Trophoblast cell (in vitro differentiated cells and primary cell): Measurements from ENCODE around the gene CCR6.

ENCODE experiments used
- DNase-seq, 2 donors: peaks; one replicate each; pipeline ENCODE4 v3.0.0-alpha.2; 2016
- H2AFZ ChIP-seq: 2 replicates; pipeline ENCODE4 v1.6.1; 2013; ENCODE audit warnings: low read length, moderate library complexity, mild to moderate bottlenecking; ENCODE audit not compliant: insufficient read depth, poor library complexity
- H2AK5ac ChIP-seq: 2 replicates; pipeline ENCODE4 v1.6.1; 2013; ENCODE audit warnings: mild to moderate bottlenecking, low read length
- H2BK120ac ChIP-seq: 2 replicates; pipeline ENCODE4 v1.6.1; 2013; ENCODE audit warnings: low read length, mild to moderate bottlenecking, moderate library complexity; ENCODE audit not compliant: insufficient read depth, poor library complexity
- H2BK12ac ChIP-seq: 2 replicates; pipeline ENCODE4 v1.6.1; 2013; ENCODE audit warnings: mild to moderate bottlenecking, low read length, moderate library complexity
- H2BK5ac ChIP-seq: 2 replicates; pipeline ENCODE4 v1.6.1; 2013; ENCODE audit warnings: low read length, low read depth, moderate library complexity, mild to moderate bottlenecking; ENCODE audit not compliant: poor library complexity
- H3K14ac ChIP-seq: 2 replicates; pipeline ENCODE4 v1.6.1; 2013; ENCODE audit warnings: mild to moderate bottlenecking, low read length
- H3K18ac ChIP-seq: 2 replicates; pipeline ENCODE4 v1.6.1; 2013; ENCODE audit warnings: mild to moderate bottlenecking, low read length
- H3K23ac ChIP-seq: 2 replicates; pipeline ENCODE4 v1.6.1; 2013; ENCODE audit warnings: low read length
- H3K27ac ChIP-seq: 2 replicates; pipeline ENCODE4 v1.5.1; 2013; ENCODE audit warnings: low read depth, mild to moderate bottlenecking, inconsistent platforms, low read length, moderate library complexity
- H3K27me3 ChIP-seq: 2 replicates; pipeline ENCODE4 v1.6.1; 2013; ENCODE audit warnings: inconsistent platforms, mild to moderate bottlenecking, low read length, moderate library complexity; ENCODE audit not compliant: insufficient read depth
- H3K36me3 ChIP-seq, 2 experiments: 1 replicate in 1 of 2; 2 replicates in 1 of 2; pipeline ENCODE4 v1.6.1; 2013; ENCODE audit warnings: low read length in 2 of 2, mild to moderate bottlenecking in 2 of 2, moderate library complexity in 1 of 2; ENCODE audit not compliant: insufficient read depth in 2 of 2, control insufficient read depth in 1 of 2
- H3K4ac ChIP-seq: 2 replicates; pipeline ENCODE4 v1.6.1; 2013; ENCODE audit warnings: low read depth, mild to moderate bottlenecking, low read length, moderate library complexity
- H3K4me1 ChIP-seq, 2 experiments: 1 replicate in 1 of 2; 2 replicates in 1 of 2; pipeline ENCODE4 v1.6.1; 2013; ENCODE audit warnings: low read length in 2 of 2, mild to moderate bottlenecking in 2 of 2, moderate library complexity in 1 of 2; ENCODE audit not compliant: insufficient read depth in 2 of 2, control insufficient read depth in 1 of 2
- H3K4me2 ChIP-seq: 2 replicates; pipeline ENCODE4 v1.6.1; 2013; ENCODE audit warnings: inconsistent platforms, mild to moderate bottlenecking, low read length, moderate library complexity
- H3K4me3 ChIP-seq: 2 replicates; pipeline ENCODE4 v1.5.1; 2013; ENCODE audit warnings: mild to moderate bottlenecking, low read depth, low read length, inconsistent platforms
- H3K79me1 ChIP-seq: one replicate; pipeline ENCODE4 v1.6.1; 2013; ENCODE audit warnings: low read length
- H3K79me2 ChIP-seq: 2 replicates; pipeline ENCODE4 v1.6.1; 2013; ENCODE audit warnings: low read length, mild to moderate bottlenecking; ENCODE audit not compliant: control insufficient read depth, insufficient read depth, poor library complexity
- H3K9ac ChIP-seq: 2 replicates; pipeline ENCODE4 v1.6.1; 2013; ENCODE audit warnings: mild to moderate bottlenecking, low read length
- H3K9me3 ChIP-seq: 2 replicates; pipeline ENCODE4 v1.6.1; 2013; ENCODE audit warnings: low read depth, mild to moderate bottlenecking, control low read depth, inconsistent platforms, low read length; ENCODE audit not compliant: insufficient read depth
- H4K12ac ChIP-seq: 2 replicates; pipeline ENCODE4 v1.6.1; 2013; ENCODE audit warnings: low read depth, mild to moderate bottlenecking, low read length, moderate library complexity
- H4K8ac ChIP-seq: 2 replicates; pipeline ENCODE4 v1.6.1; 2013; ENCODE audit warnings: low read depth, mild to moderate bottlenecking, low read length, moderate library complexity
- H4K91ac ChIP-seq: one replicate; pipeline ENCODE4 v1.6.1; 2013; ENCODE audit warnings: low read depth, mild to moderate bottlenecking, low read length, moderate library complexity
- WGBS: extraction: QIAGEN DNeasy Blood & Tissue Kit; methylation state at CpG from one replicate; pipeline ENCODE4 v1.1.7; 2013; ENCODE audit warnings: missing lambda C conversion rate; ENCODE audit not compliant: insufficient read length, insufficient coverage; ENCODE audit errors: extremely low coverage; 5-methylcytosine and 5-hydroxymethylcytosine counted together

The CCR6 gene

DNA sequence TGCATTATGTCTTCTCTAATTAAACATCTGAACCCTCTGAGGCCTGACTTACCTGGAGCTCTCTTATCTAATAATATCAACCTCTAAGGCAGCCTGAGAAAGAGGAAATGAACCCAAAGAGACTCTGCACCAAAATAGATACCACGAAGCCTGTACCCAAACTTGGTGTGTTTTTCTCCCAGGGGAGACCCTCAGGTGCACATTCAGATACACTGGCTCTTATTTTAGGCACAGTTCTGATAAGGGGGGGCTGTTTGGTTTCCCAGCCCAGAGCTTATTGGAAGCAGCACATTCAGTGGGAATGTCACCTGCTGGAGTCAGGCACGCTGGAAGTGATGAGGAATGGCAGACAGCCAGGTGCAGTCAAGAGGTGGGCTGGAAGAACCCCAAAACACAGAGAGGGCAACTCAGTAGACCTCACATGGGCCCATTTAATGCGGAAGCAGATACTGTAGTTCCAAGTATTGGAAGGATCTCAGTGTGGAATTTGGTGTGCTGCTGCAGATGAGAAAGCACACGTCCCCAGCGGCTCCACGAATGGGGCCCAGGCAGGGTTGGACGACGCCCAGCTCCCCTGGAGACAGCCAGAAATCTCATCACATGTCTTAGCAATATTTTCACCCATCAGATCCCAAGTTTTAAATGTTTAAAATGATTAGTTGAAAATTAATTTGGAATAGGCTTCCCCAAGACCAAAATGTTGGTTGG is 9.7 kb upstream of the CCR6 start:
- Histone ChIP-seq H4K8ac (no peak overlapping the region), H2BK5ac (no peak overlapping the region), H4K91ac (no peak overlapping the region), H2BK12ac (no peak overlapping the region), H3K4me2 (no peak overlapping the region), H3K27me3 (no peaks in the 10 kb centered on the region), H3K27ac (no peak overlapping the region), H3K4me1 (peaks cover 10 to 17% of the 10 kb centered on the region in 2 experiments), H2AFZ (no peak overlapping the region), H3K18ac (no peak overlapping the region), H4K12ac (no peak overlapping the region), H3K9ac (no peak overlapping the region), H3K4ac (no peak overlapping the region), H3K4me3 (no peak overlapping the region), H3K14ac (no peak overlapping the region), H3K79me1 (peaks cover 5% of the 10 kb centered on the region), H3K36me3 (no peaks in the 10 kb centered on the region), H3K23ac (no peak overlapping the region), H2AK5ac (no peak overlapping the region), H3K79me2 (no peaks in the 10 kb centered on the region), H2BK120ac (no peak overlapping the region), H3K9me3 (no peaks in the 10 kb centered on the region)
- no CpG with 5 or more reads among the region's 8 CpGs for WGBS
- no peak for DNase-seq

- H2AK5ac ChIP-seq: no peak overlapping the region
- H3K18ac ChIP-seq: no peak overlapping the region
- no peak overlapping the region for H4K8ac ChIP-seq
- H3K23ac ChIP-seq: no peak overlapping the region
- H3K14ac ChIP-seq: no peak overlapping the region
- H4K12ac ChIP-seq: no peak overlapping the region
- no CpG with 5 or more reads among the region's 25 CpGs for WGBS
- H3K4me2 ChIP-seq: no peak overlapping the region
- H3K9ac ChIP-seq: no peak overlapping the region
- H2BK5ac ChIP-seq: no peak overlapping the region
- H3K4ac ChIP-seq: no peak overlapping the region
- DNase-seq: no peak
- H2BK120ac ChIP-seq: no peak overlapping the region
- no peaks in the 10 kb centered on the region for H3K9me3 ChIP-seq
- H2BK12ac ChIP-seq: no peak overlapping the region
- H3K79me2 ChIP-seq: no peaks in the 10 kb centered on the region
- no peak overlapping the region for H2AFZ ChIP-seq
- peaks cover 5% of the 10 kb centered on the region for H3K79me1 ChIP-seq
- H3K27ac ChIP-seq: no peak overlapping the region
- H3K4me1 ChIP-seq: peaks cover 10 to 17% of the 10 kb centered on the region in 2 experiments
- no peak overlapping the region for H3K4me3 ChIP-seq
- no peaks in the 10 kb centered on the region for H3K27me3 ChIP-seq
- no peak overlapping the region for H4K91ac ChIP-seq
- no peaks in the 10 kb centered on the region for H3K36me3 ChIP-seq
Measured at GRCh38 chr6:167113935-167114910, 8.7 kb upstream of the CCR6 start.

- Histone ChIP-seq H3K14ac (peak overlapping the region; percentile 71), H2AFZ (no peak overlapping the region), H2BK5ac (no peak overlapping the region), H2AK5ac (peak overlapping the region; percentile 69), H2BK120ac (peak overlapping the region; percentile 57), H3K23ac (no peak overlapping the region), H3K27ac (no peak overlapping the region), H3K18ac (no peak overlapping the region), H3K79me2 (no peaks in the 10 kb centered on the region), H3K9ac (no peak overlapping the region), H3K4ac (no peak overlapping the region), H2BK12ac (peak overlapping the region; percentile 68), H3K27me3 (no peaks in the 10 kb centered on the region), H4K8ac (no peak overlapping the region), H3K79me1 (peaks cover 5% of the 10 kb centered on the region), H3K36me3 (no peaks in the 10 kb centered on the region), H3K4me2 (no peak overlapping the region), H4K12ac (no peak overlapping the region), H3K4me3 (no peak overlapping the region), H3K9me3 (peaks cover under 1% of the 10 kb centered on the region), H4K91ac (peak overlapping the region; percentile 78), H3K4me1 (peaks cover 10 to 12% of the 10 kb centered on the region in 2 experiments)
- DNase-seq: peak in 1 of 2 donors; percentile 37
- no CpG with 5 or more reads among the region's 10 CpGs for WGBS
Measured at GRCh38 chr6:167115054-167115453, 7.8 kb upstream of the CCR6 start.

DNA sequence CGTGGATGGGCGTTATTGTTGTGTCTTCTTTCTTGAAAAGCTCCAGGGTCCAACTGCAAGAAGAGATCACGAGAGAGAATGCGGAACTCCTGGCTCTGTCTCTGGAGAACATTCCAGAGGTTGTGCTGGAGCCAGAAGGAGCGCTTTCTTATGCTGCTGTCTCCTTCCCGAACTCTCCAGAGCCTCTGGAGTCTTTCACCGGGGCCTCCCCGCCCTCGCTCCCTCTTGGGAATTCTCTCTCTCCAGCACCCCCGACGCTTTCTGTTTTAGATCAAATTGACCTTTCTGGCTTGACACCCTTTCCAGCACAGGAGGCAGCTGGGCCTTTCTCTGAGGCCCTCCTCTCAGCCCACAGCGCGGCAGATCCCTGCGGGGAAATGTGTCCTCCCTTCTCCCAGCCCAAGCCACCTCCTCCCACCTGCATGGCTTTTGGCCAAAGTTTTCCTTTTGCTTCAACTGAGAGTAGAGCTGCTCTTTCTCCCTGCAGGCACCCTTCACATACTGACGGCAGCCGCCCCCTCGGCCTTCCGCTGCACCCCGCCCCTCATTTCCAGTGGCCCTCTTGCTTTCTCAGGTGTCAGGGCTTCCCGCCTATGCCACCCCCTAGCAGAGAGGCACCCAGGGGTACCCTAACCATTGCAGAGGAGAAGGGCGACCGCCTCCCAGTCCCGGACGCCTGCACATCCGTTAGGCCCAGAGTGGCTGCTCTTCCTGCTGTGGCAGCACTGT is 6.6 kb upstream of the CCR6 start:
- Histone ChIP-seq H2BK12ac (no peak overlapping the region), H2BK120ac (peak overlapping the region; percentile 45), H3K36me3 (no peaks in the 10 kb centered on the region), H3K79me1 (peaks cover 5% of the 10 kb centered on the region), H3K23ac (no peak overlapping the region), H3K4me2 (peak overlapping the region; percentile 10), H3K4ac (no peak overlapping the region), H3K27me3 (no peaks in the 10 kb centered on the region), H3K79me2 (no peaks in the 10 kb centered on the region), H3K14ac (no peak overlapping the region), H4K8ac (no peak overlapping the region), H3K4me3 (no peak overlapping the region), H3K18ac (no peak overlapping the region), H2AFZ (peak overlapping the region; percentile 28), H2BK5ac (peak overlapping the region; percentile 1), H4K91ac (peak overlapping the region; percentile 64), H3K27ac (peak overlapping the region; percentile 63), H3K9me3 (peaks cover 2% of the 10 kb centered on the region), H3K9ac (no peak overlapping the region), H4K12ac (no peak overlapping the region), H3K4me1 (peaks cover 8 to 10% of the 10 kb centered on the region in 2 experiments), H2AK5ac (no peak overlapping the region)
- peak; percentile 50 to 74 for DNase-seq
- WGBS: no CpG with 5 or more reads among the region's 25 CpGs
